OCI-LY3 (cell line): ENCODE results near the gene ECHS1.

Source experiments
- EZH2phosphoT487 ChIP-seq: fragments of 200-600 bp; shearing (Covaris generic); IDR thresholded peaks from 2 replicates; pipeline ENCODE4 v1.6.1; 2018; ENCODE audit warnings: antibody characterized with exemption, mixed run types, low read depth
- TF ChIP-seq, protein P1 (sequence below): fragments of 200-600, 300-600 bp; sonication (generic); IDR thresholded peaks from 2 replicates; pipeline ENCODE4 v1.5.1; 2014; ENCODE audit warnings: antibody characterized with exemption, low read length, low read depth

DNA sequence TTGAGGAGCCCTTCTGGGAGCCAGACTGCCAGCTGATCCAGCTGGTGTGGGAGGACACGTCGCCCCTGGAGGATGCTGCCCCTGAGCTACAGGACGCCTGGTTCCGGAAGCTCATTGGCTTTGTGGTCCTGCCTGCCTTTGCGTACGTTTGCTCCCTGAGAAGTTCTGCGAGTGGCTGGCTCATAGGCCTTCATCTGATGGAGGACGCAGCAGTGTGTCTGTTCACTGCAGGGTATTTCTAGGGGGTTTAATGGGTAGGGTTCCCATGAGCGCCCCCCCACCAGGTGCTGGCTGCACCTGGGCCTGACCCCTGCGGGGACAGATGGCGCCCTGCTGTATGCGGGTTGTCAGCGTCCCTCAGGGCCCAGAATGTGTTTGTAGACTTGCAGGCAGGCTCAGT is 10.9 kb upstream of the ECHS1 start:
- TF ChIP-seq, protein P1, sequence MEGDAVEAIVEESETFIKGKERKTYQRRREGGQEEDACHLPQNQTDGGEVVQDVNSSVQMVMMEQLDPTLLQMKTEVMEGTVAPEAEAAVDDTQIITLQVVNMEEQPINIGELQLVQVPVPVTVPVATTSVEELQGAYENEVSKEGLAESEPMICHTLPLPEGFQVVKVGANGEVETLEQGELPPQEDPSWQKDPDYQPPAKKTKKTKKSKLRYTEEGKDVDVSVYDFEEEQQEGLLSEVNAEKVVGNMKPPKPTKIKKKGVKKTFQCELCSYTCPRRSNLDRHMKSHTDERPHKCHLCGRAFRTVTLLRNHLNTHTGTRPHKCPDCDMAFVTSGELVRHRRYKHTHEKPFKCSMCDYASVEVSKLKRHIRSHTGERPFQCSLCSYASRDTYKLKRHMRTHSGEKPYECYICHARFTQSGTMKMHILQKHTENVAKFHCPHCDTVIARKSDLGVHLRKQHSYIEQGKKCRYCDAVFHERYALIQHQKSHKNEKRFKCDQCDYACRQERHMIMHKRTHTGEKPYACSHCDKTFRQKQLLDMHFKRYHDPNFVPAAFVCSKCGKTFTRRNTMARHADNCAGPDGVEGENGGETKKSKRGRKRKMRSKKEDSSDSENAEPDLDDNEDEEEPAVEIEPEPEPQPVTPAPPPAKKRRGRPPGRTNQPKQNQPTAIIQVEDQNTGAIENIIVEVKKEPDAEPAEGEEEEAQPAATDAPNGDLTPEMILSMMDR = no peak
- no peak for TF ChIP-seq EZH2phosphoT487
